NCI-H1092 (cell line): ENCODE measurements around the gene KRT14.
"Not testable (repeated sequence)": the region's sequence is repeated elsewhere in the genome, so short reads cannot be mapped to it uniquely, and the experiment has no call there.

Experiments used
- DNase-seq: peaks from one replicate; lab custom pipeline; 2025; lab: John Stamatoyannopoulos, UW

The KRT14 gene

GRCh38 chr17:41602524-41602923, 15.8 kb upstream of the KRT14 start:
- no peak for DNase-seq

GRCh38 chr17:41600318-41600717, 13.6 kb upstream of the KRT14 start:
- DNase-seq, result no peak

DNA sequence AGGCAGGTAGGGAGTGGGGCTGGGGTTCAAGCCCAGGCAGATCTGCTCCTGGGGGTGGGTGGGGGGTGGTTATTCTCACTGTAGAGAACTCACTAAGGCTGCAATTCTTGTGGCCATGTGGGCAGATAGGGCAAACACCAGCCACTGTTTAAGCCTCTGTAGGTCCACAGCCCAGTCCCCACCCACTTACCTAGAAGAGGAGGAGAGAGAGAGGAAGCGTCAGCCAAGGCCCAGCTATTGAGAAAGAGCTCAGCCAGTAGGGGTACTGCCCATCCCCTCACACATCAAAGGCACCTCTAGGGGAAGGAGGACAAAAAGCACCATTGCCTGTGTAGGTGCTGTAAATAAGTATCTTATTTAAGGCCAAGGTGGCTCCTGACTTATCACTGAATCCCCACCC, 13.0 kb upstream of the KRT14 start:
- no peak for DNase-seq

DNA sequence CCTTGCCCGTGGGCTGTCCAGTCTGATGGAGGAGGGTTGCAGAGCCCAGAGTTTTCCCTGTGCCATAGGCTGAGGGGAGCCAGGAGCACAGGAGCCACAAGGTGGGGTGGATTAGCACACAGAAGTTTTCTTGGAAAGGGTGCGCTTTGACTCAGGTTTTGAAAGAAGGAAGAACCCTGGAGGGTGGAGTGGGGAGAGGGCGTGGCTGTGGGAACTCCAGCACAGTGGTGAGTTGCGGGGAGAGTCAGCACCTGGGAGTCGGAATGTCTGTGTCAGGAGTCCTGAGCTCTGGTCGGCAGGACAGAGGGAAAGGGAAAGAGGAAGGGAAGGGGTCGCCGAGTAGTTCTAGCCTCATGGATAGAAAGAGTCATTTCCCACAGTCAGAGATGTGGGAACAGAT, 8.9 kb upstream of the KRT14 start:
- DNase-seq, result no peak

- no peak for DNase-seq
Observed at GRCh38 chr17:41594363-41594915, 7.7 kb upstream of the KRT14 start.

GRCh38 chr17:41593306-41593981, 6.7 kb upstream of the KRT14 start:
- no peak for DNase-seq

- no peak for DNase-seq
Observed at GRCh38 chr17:41592601-41593305, 6.1 kb upstream of the KRT14 start.

GRCh38 chr17:41589301-41589700, 2.6 kb upstream of the KRT14 start:
- no peak for DNase-seq

GRCh38 chr17:41588126-41588810, 1.6 kb upstream of the KRT14 start:
- no peak for DNase-seq

- DNase-seq, result no peak
Observed at GRCh38 chr17:41585301-41586056, 1.2 kb downstream of the KRT14 start.

DNA sequence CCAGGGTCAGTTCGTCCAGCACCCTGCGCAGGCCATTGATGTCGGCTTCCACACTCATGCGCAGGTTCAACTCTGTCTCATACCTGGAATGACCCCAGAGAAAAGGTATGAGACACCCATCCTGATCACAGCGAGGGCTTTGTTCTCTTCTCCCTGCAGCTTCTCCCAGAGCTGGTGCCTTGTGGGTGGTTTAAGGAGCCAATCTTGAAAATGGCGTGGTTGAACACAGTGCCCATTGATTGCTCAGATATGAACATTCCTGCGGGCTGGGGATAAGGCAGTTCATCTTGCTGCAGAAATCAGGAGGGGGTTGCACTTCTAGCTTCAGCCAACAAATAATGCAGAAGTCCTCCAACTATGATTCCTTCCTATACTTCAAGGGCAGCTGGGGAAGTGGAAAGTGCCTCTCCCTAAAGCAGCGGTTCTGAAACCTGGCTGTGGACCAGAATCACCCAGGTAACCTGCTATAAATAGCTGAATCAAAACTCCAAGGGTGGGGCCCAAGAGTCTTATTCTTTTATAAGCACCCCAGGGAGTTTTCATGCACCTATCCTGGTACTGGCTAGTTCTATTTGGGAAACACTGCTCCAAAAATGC, 2.3 kb downstream of the KRT14 start:
- not testable (repeated sequence) for DNase-seq

- DNase-seq, result no peak
Observed at GRCh38 chr17:41583137-41584127, 3.3 kb downstream of the KRT14 start.

DNA sequence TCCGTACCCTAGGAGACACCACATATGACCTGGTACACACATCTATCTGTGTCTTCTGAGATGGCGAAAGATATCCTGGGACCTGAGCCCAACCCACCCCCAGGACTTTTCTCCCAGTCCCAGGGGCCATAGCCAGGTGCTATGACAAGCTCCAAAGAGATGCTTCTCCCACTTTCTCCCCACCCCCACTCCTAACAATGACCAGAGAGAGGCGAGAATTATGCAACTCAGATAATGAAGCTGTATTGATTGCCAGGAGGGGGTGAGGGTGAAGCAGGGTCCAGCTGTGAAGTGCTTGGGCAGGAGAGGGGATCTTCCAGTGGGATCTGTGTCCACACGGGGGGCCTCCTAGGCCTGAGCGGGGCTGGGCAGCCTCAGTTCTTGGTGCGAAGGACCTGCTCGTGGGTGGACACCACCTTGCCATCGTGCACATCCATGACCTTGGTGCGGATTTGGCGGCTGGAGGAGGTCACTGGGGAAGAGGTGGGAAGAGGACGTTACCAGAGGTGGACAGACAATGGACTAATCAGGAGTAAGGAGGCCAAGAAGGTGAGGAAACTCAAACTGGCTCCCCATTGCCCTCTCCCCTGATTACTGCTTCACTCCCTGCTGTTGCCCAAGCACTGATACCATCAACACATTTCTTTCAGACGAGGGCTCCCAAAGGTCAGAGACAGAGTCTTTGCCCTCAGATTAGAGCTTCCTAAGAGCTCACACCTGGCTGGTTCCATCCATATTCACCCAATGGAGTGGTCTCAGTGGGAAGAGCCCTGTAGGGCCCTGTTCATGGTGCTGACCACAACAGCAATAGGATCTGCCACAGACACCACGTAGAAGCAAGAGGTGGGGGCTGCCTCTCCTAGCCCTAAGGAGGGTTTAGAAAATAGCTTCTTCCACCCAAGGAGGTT, 4.4 kb downstream of the KRT14 start:
- not testable (repeated sequence) for DNase-seq

GRCh38 chr17:41581366-41582060, 5.2 kb downstream of the KRT14 start:
- DNase-seq, result no peak

DNA sequence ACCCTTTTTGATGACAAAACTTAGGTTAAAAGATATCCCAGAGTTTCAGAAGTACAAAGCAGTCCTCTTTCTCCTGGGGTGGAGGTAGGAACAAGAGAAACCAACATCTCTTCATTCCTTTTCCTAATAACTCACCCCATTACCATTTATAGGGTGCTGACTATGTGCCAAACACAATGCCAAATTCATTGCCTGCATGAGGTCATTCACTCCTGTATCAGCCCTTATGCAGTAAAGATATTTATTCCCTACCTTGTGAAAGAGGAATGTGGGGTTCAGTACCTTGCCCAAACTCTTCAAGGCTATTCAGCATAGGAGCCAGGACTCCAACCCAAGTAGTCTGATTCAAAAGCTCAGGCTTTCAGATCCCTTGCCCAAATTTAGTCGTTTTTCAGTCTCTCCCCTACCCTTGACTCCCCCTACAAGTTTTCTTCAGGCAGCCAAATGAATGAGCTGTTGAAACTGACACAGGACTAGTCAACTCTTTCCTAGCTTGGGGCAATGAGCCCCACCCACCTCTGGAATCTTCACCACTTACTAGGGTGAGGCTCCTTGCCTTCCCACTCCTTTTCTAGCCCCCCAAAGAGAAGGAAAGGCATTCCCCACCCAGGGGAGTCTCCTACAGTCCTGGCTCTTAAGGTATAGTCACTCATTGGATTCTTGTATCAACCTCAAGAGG, 5.9 kb downstream of the KRT14 start:
- DNase-seq, result no peak

DNA sequence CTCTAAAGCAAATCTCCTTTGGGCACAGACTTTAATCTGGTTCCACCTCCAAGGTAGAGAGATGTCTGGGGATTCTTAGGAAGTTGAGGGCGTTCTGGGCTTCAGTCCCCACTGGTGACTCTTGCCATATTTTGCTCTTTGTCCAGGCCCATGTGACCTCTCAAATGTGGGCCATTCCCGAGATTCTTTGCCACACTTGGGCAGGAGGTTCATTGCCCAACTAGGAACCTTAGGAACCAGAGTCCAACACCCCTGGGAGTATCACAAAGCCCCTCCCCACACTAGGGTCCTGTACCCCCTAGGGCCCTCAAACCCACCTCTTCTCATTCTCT, 6.5 kb downstream of the KRT14 start:
- no peak for DNase-seq

DNA sequence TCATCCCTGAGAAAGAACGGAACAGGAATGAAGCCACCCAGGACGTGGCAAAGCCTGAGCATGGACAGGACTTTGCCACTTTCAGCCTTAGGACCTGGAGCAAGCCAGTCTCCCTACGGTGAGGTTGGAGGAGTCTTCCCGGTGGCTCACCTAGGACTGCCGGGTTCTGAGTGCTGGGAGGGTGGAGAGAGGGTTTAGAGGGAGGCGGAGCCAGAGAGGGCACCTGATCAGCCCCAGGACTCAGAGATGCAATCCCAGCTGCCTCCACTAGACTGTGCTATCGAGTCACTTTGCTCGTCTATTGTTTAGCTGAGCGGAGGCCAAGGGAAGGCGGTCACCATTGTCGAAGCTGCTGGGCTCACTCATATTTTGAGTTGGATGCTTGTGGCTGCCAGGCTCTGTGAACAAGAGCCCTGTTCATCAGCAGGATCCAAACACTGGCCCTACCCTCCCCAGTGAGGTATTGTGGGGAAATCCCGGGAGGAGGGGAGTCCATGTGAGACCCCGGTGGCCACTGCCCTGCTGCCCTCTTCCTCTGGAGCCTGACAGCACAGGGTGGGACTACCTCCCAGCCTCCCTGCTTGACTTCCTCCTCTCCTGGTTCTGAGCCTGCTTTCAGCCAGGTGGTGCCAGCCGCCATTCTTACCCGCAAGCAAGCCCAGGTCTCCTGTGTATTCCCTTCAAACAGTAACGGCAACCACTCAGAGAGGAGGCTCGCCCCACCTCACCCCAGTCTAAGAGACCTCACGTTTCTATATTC, 7.0 kb downstream of the KRT14 start:
- DNase-seq, result peak; percentile 70

- DNase-seq, result no peak
Observed at GRCh38 chr17:41578971-41579370, 7.7 kb downstream of the KRT14 start.
